ENCODE measurements around the gene CAST.

CAST gene

GRCh38 chr5:96679293-96679692 is 17.1 kb downstream of the CAST start:
- no peak for DNase-seq (ENCODE audit: low read depth in 2 of 2)

GRCh38 chr5:96680759-96681470 is 18.7 kb downstream of the CAST start:
- TF ChIP-seq CTCF (IDR thresholded peaks at IDR 0.05; ENCODE audit: low read depth, low read length), result no peak
- H3K4me3 ChIP-seq (replicated peaks in 1 of 2; ENCODE audit: low read depth in 2 of 2, low read length in 2 of 2), result no peak overlapping the region
- DNase-seq (ENCODE audit: low read depth in 2 of 2), result peak in 1 of 2 donors; percentile 80

More at GRCh38 chr5:96679293-96679692, 17.1 kb downstream of the CAST start:
- H3K4me3 ChIP-seq (replicated peaks in 1 of 2; ENCODE audit: low read depth in 2 of 2, low read length in 2 of 2), result no peak overlapping the region
- TF ChIP-seq CTCF (IDR thresholded peaks at IDR 0.05; ENCODE audit: low read depth, low read length), result no peak

DNA sequence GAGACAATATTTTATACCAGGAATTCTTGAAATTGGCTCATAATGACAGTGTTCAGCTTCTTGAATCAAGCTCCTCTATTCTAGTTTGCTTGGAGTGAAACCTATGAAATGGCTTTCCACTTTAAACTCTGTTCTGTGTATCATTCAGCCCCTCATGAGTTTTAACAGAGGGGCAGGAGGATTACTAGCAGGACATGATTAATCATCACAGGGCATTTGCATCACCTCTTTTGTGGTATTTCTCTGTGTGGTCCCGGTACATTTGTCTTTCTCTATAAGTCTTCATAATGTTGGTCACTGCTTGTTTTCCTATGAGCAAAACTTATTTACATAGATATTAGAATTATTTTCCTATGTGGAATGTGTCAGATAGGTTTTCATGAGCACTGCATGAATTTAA is 21.2 kb downstream of the CAST start:
- no peak for TF ChIP-seq CTCF (IDR thresholded peaks at IDR 0.05; ENCODE audit: low read depth, low read length)
- DNase-seq (ENCODE audit: low read depth in 2 of 2), result peak in 1 of 2 donors; percentile 63
- no peak overlapping the region for H3K4me3 ChIP-seq (replicated peaks in 1 of 2; ENCODE audit: low read depth in 2 of 2, low read length in 2 of 2)

DNA sequence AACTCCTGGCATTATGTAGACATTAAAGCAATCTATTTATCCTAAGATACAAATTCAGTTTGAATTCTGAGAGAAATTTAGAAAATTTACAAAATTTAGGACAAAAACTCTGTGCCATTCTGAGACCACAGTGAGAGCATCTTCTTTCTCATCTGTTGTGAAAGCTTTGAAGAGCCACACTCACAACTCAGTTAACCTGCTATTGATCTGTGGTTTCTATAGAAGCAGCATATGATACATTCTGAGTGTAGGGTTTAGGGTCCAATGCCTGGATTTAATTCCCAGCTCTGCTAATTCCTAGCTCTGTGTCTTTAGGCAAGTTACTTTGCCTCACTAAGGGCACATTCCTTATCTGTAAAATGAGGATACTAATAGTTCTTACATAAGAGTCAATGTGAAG is 21.6 kb downstream of the CAST start:
- TF ChIP-seq CTCF (IDR thresholded peaks at IDR 0.05; ENCODE audit: low read depth, low read length), result no peak
- DNase-seq (ENCODE audit: low read depth in 2 of 2), result no peak
- H3K4me3 ChIP-seq (replicated peaks in 1 of 2; ENCODE audit: low read depth in 2 of 2, low read length in 2 of 2), result no peak overlapping the region

- no peak for DNase-seq (ENCODE audit: low read depth in 2 of 2)
- TF ChIP-seq CTCF (IDR thresholded peaks at IDR 0.05; ENCODE audit: low read depth, low read length), result no peak
- H3K4me3 ChIP-seq (replicated peaks in 1 of 2; ENCODE audit: low read depth in 2 of 2, low read length in 2 of 2), result no peak overlapping the region
These were observed 24.9 kb downstream of the CAST start for GRCh38 chr5:96687080-96687479.

DNA sequence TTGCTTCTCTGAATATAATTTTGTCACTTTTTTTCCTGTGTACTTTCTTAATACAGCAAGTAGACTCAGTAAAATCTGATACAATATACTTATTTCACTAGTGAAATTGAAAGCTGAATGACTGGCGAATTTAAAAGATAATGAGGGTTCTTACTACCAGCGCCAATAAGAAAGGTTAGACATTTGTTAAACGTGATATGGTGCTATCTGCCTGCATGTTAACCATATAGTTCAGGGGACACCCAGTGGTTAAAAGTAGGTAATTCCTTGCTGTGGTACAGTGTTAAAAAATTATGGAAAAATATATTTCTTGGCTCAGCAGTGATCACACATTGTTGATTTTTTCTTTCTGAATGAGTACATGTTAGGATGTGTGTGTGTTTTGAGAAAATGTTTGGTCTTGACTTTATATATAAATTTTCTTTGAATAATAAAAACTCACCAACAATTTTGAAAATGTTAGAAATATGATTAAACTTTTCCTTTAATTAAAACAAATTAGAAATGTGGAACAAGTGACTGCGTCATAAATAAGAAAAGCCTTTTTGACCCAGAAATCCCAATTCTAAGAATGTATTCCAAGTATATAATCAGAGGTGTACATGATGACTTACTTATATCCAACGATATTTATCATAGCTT is 25.8 kb downstream of the CAST start:
- DNase-seq (ENCODE audit: low read depth in 2 of 2), result peak; percentile 78 to 79
- H3K4me3 ChIP-seq (replicated peaks in 1 of 2; ENCODE audit: low read depth in 2 of 2, low read length in 2 of 2), result no peak overlapping the region
- peak; percentile 69 for TF ChIP-seq CTCF (IDR thresholded peaks at IDR 0.05; ENCODE audit: low read depth, low read length)
